Panc1 (cell line): Measurements from ENCODE around the gene CARM1. TPM values are rescaled to one million over a fixed set of nuclear protein-coding genes. Genes with fewer than 3 reads are reported as not detected.

ENCODE experiments used
- ATAC-seq: fragments of 200-7000 bp; cut with Tn5 transposase; 2 replicates; pipeline ENCODE4 v1.9.1; 2020; ENCODE audit warnings: mild to moderate bottlenecking, moderate library complexity
- BruUV-seq: library from RNA; stranded (reverse); fragments of 400-500 nt; replicated peaks from 2 replicates; lab custom pipeline; 2021; lab: Mats Ljungman, UMichigan
- CTCF ChIA-PET: fragments of 300-600 bp; sonication (Branson Sonifier 250); formaldehyde crosslinking; loops from one replicate; lab custom pipeline; 2022; ENCODE audit warnings: antibody characterized with exemption; lab: Charles Lee
- POLR2A ChIA-PET: fragments of 300-600 bp; sonication (Branson Sonifier 250); formaldehyde crosslinking; loops from one replicate; lab custom pipeline; 2022; ENCODE audit warnings: antibody characterized with exemption; lab: Charles Lee
- DNase-seq: peaks from one replicate; pipeline ENCODE4 v3.0.0-alpha.2; 2010; ENCODE audit warnings: low read depth, low spot score
- H3K27ac ChIP-seq: 2 replicates; pipeline ENCODE4 v1.5.1; 2011; ENCODE audit warnings: mild to moderate bottlenecking, low read length, inconsistent platforms
- H3K27me3 ChIP-seq: fragments of 200-500 bp; sonication (Bioruptor generic); 2 replicates; pipeline ENCODE4 v1.6.0; 2014; ENCODE audit warnings: low read length, inconsistent platforms; ENCODE audit not compliant: control insufficient read depth, insufficient read depth
- H3K36me3 ChIP-seq: fragments of 200-500 bp; sonication (Bioruptor generic); 2 replicates; pipeline ENCODE4 v1.5.1; 2014; ENCODE audit warnings: inconsistent platforms, mild to moderate bottlenecking, low read length, moderate library complexity; ENCODE audit not compliant: control insufficient read depth, insufficient read depth
- H3K4me1 ChIP-seq: 2 replicates; pipeline ENCODE4 v1.5.1; 2011; ENCODE audit warnings: inconsistent platforms, mild to moderate bottlenecking, low read length, moderate library complexity; ENCODE audit not compliant: control insufficient read depth, insufficient read depth
- H3K4me3 ChIP-seq, 2 experiments: 2 replicates each; pipeline ENCODE4 v1.5.1; 2011 to 2012; ENCODE audit warnings: low read depth in 2 of 2, low read length in 2 of 2, mild to moderate bottlenecking in 2 of 2, inconsistent platforms in 1 of 2, moderate library complexity in 1 of 2
- H3K9me3 ChIP-seq: fragments of 200-500 bp; sonication (Bioruptor generic); 2 replicates; pipeline ENCODE4 v1.5.1; 2014; ENCODE audit warnings: low read depth, mild to moderate bottlenecking, inconsistent platforms, low read length, moderate library complexity; ENCODE audit not compliant: control insufficient read depth, insufficient read depth
- CTCF ChIP-seq: fragments of 450-650 bp; IDR thresholded peaks from 2 replicates; pipeline ENCODE4 v1.5.1; 2017; ENCODE audit warnings: mild to moderate bottlenecking
- POLR2AphosphoS5 ChIP-seq: IDR thresholded peaks from 2 replicates; pipeline ENCODE4 v1.6.1; 2012; ENCODE audit warnings: mild to moderate bottlenecking, low read depth, low read length, moderate library complexity
- REST ChIP-seq, 2 experiments: IDR thresholded peaks; 2 replicates each; pipeline ENCODE4 v1.6.1; 2011 to 2012; ENCODE audit warnings: low read depth in 2 of 2, control low read depth in 1 of 2, low read length in 1 of 2, mild to moderate bottlenecking in 1 of 2, moderate library complexity in 1 of 2; ENCODE audit not compliant: insufficient read depth in 1 of 2
- SIN3A ChIP-seq: IDR thresholded peaks from 2 replicates; pipeline ENCODE4 v1.6.1; 2012; ENCODE audit warnings: low read depth, mild to moderate bottlenecking, low read length, moderate library complexity, borderline replicate concordance; ENCODE audit not compliant: insufficient read depth
- TCF7L2 ChIP-seq: IDR thresholded peaks from 2 replicates; pipeline ENCODE4 v1.6.1; 2011; ENCODE audit warnings: mild to moderate bottlenecking, low read depth, low read length, inconsistent platforms
- in situ Hi-C: cut with HindIII; loops from 2 replicates; pipeline ENCODE4 v1.10.0; 2016; ENCODE audit warnings: low sequenced_read_pairs, low pct_unique_long_range_greater_than_20kb
- intact Hi-C: fragments of 100-400 bp; cut with micrococcal nuclease; formaldehyde crosslinking; loops from one replicate; pipeline ENCODE4 v1.10.0; 2022; ENCODE audit not compliant: unreplicated experiment
- total RNA-seq: library from RNA; stranded (reverse); gene quantifications from one replicate; pipeline ENCODE4 v1.2.1, GENCODE V29; 2021; ENCODE audit not compliant: unreplicated experiment

Gene CARM1
- total RNA-seq, 1 experiment from 2014 or later, result 44.9 TPM

- no TSS peak for BruUV-seq
- intact Hi-C loops (no loop called here), in situ Hi-C loops (no loop called here)
- ChIA-PET CTCF (interaction anchor here (0.6 kb wide), 1 partner anchor 12 kb away, joined by 7 read pairs; no protein-coding TSS in a partner anchor), POLR2A (interaction anchor here (0.6 kb wide), 1 partner anchor 20 kb away, joined by 8 read pairs; no protein-coding TSS in a partner anchor)
- Histone ChIP-seq H3K36me3 (no peaks in the 10 kb centered on the region), H3K27me3 (no peaks in the 10 kb centered on the region), H3K9me3 (no peaks in the 10 kb centered on the region), H3K4me1 (no peaks in the 10 kb centered on the region), H3K4me3 (no peak overlapping the region), H3K27ac (no peak overlapping the region)
- no peak for DNase-seq
- TF ChIP-seq CTCF (no peak), POLR2AphosphoS5 (no peak), SIN3A (no peak), REST (IDR thresholded peaks at IDR 0.05; ENCODE audit: insufficient read depth in 1 of 2, low read depth in 2 of 2, low read length in 1 of 2) (no peak), TCF7L2 (no peak)
- no peak for ATAC-seq
Observed at GRCh38 chr19:10889880-10890279, 18.5 kb downstream of the CARM1 start.

- no peaks in the 10 kb centered on the region for H3K9me3 ChIP-seq
- H3K4me3 ChIP-seq, result no peak overlapping the region
- DNase-seq, result no peak
- in situ Hi-C loops, result no loop called here
- peaks cover 1% of the 10 kb centered on the region; the same call in 1 of the 2 replicates for H3K4me1 ChIP-seq
- ATAC-seq, result no peak
- H3K36me3 ChIP-seq, result no peaks in the 10 kb centered on the region
- intact Hi-C loops, result no loop called here
- H3K27me3 ChIP-seq, result no peaks in the 10 kb centered on the region
- no TSS peak for BruUV-seq
- ChIA-PET POLR2A (no interaction called here), CTCF (no interaction called here)
- TF ChIP-seq REST (IDR thresholded peaks at IDR 0.05; ENCODE audit: insufficient read depth in 1 of 2, low read depth in 2 of 2, low read length in 1 of 2), result no peak
- no peak for TF ChIP-seq POLR2AphosphoS5
- no peak for TF ChIP-seq CTCF
- TF ChIP-seq SIN3A, result no peak
- no peak for TF ChIP-seq TCF7L2
- H3K27ac ChIP-seq, result no peak overlapping the region
Observed at GRCh38 chr19:10891405-10892086, 20.2 kb downstream of the CARM1 start.
